LHCN-M2 (cell line): ENCODE data around the gene ZNF529. TPM values are rescaled to one million over a fixed set of nuclear protein-coding genes. Genes with fewer than 3 reads are reported as not detected.
"Not testable (repeated sequence)": the region's sequence is repeated elsewhere in the genome, so short reads cannot be mapped to it uniquely, and the experiment has no call there.

Source experiments
- DNase-seq: peaks from one replicate; pipeline ENCODE4 v3.0.0-alpha.2; 2012; ENCODE audit warnings: low read depth
- polyA plus RNA-seq: library from polyadenylated mRNA; unstranded; fragments of >200 nt; gene quantifications from one replicate; pipeline ENCODE4 v1.2.1, GENCODE V29; 2012; ENCODE audit warnings: missing spikeins
- total RNA-seq: library from RNA; depleted of rRNA; stranded (reverse); fragments of >200 nt; gene quantifications from 2 replicates; pipeline ENCODE4 v1.2.3, GENCODE V29; 2014; rRNA removed

ZNF529 gene
- total RNA-seq = 5.6 and 6.3 TPM in 2 replicates
- 2.7 TPM for polyA plus RNA-seq

GRCh38 chr19:36573020-36573894 lies at the start of gene ZNF529:
Gene ZNF529 (minus strand): TSS chr19:36573292. CDS start chr19:36572346, 946 bp downstream.
- DNase-seq = peak; percentile 88

GRCh38 chr19:36605877-36606478 lies 32.9 kb upstream of the ZNF529 start:
- peak; percentile 23 for DNase-seq

- peak; percentile 51 for DNase-seq
Observed at GRCh38 chr19:36605101-36605876, 32.2 kb upstream of the ZNF529 start, which contains the start of gene ZNF382. Gene ZNF382 (plus strand): TSS chr19:36605313. CDS start chr19:36609915, 4,602 bp downstream.

GRCh38 chr19:36604656-36605100 lies 31.6 kb upstream of the ZNF529 start:
- peak; percentile 48 for DNase-seq

GRCh38 chr19:36602681-36603080 lies 29.6 kb upstream of the ZNF529 start:
- DNase-seq = not testable (repeated sequence)

GRCh38 chr19:36579255-36579654 lies 6.2 kb upstream of the ZNF529 start:
- DNase-seq = no peak

- no peak for DNase-seq
Observed at GRCh38 chr19:36577271-36577996, 4.3 kb upstream of the ZNF529 start.

GRCh38 chr19:36574741-36575140 lies 1.6 kb upstream of the ZNF529 start:
- no peak for DNase-seq

- peak; percentile 15 for DNase-seq
Observed at GRCh38 chr19:36573895-36574720, 1.0 kb upstream of the ZNF529 start.

GRCh38 chr19:36572593-36573019 lies 486 bp downstream of the ZNF529 start:
- DNase-seq = no peak

- no peak for DNase-seq
Observed at GRCh38 chr19:36564391-36564790, 8.7 kb downstream of the ZNF529 start.

- DNase-seq = peak; percentile 26
Observed at GRCh38 chr19:36547001-36547732, 25.9 kb downstream of the ZNF529 start.

GRCh38 chr19:36528921-36529518 lies 44.1 kb downstream of the ZNF529 start:
- DNase-seq = no peak

GRCh38 chr19:36528194-36528920 lies 44.7 kb downstream of the ZNF529 start, which contains the start of gene ZNF260:
Gene ZNF260 (minus strand): TSS chr19:36528271. CDS start chr19:36515238, 13,033 bp downstream.
- peak; percentile 97 for DNase-seq

- DNase-seq = no peak
Observed at GRCh38 chr19:36527873-36528193, 45.3 kb downstream of the ZNF529 start.

- DNase-seq = no peak
Observed at GRCh38 chr19:36527341-36527740, 45.8 kb downstream of the ZNF529 start.

GRCh38 chr19:36526581-36526980 lies 46.5 kb downstream of the ZNF529 start:
- DNase-seq = no peak

- DNase-seq = no peak
Observed at GRCh38 chr19:36524617-36525016, 48.5 kb downstream of the ZNF529 start.
